SKM-1 treated with dmso at 0.1 percent for 144 hours (cell line): ENCODE measurements around the gene TTYH1.
"Not testable (repeated sequence)": the region's sequence is repeated elsewhere in the genome, so short reads cannot be mapped to it uniquely, and the experiment has no call there.

Experiments used
- DNase-seq: peaks from one replicate; lab custom pipeline; 2025; ENCODE audit not compliant: unreplicated experiment; lab: John Stamatoyannopoulos, UW

The TTYH1 gene

DNA sequence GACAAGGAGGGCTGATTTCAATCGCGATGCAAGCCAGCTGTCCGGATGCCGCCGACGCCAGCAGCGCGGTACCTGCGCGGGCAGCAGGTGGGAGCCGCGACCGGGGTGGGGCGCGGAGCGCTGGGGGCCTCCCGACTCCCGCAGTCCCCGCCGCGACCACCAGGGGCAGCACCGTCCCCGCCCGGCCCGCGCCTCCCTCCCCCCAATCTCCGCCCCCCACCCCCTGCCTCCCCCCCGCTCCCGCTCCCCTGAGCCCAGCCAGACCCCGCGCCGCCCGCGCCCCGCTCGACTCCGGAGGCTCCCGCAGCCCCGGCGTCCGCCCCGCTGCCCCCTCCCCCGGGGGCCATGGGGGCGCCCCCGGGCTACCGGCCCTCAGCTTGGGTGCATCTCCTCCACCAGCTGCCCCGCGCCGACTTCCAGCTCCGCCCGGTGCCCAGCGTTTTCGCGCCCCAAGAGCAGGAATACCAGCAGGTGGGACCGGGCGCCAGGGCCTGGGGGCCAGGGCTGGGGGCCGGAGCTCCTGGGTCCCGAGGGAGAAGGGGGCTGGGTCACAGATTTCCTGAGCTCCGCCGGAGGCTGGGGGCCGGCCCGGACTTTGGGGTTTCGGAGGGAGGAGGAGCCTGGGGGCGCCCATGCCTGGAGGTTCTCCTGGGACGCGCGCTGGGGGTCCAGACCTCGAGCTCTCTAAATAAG is at the start of gene TTYH1:
TSS of gene TTYH1 (plus strand) at position 257 of the 693 bp plus-strand sequence. CDS start at position 346, 89 bp downstream.
- no peak for DNase-seq

DNA sequence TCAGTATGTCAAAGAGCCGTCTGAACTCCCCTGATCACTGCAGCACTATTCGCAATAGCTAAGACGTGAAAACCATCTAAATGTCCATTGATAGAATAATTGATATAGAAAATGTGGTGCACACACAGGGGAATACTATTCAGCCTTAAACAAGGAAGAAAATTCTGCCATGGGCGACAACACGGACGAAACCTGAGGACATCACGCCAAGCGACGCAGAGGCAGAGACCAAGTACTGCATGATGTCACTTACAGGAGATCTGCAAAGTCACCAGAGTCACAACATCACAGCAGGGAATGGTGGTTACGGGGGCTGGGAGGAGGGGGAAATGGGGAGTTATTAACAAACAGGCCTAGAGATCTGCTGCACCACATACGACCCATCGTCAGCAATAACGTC is 49.5 kb upstream of the TTYH1 start:
- not testable (repeated sequence) for DNase-seq

DNA sequence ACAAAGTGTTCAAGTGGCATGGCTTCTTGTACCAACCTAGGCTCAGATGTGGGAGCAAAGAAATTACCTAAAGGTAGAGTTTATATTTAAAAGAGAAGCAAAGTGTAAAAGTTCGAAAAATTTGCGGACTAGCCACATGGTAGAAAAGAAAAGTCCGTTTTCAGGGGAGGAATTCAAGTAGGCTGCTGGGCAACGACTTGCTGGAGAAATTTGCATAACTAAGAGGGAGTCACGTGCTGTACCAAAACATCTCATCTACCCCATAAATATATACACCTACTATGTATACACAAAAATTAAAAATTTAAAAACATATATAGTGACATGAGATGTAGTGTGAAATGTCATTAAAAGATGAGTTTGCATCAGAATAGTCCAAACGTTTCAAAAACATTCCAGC is 48.5 kb upstream of the TTYH1 start:
- no peak for DNase-seq

DNA sequence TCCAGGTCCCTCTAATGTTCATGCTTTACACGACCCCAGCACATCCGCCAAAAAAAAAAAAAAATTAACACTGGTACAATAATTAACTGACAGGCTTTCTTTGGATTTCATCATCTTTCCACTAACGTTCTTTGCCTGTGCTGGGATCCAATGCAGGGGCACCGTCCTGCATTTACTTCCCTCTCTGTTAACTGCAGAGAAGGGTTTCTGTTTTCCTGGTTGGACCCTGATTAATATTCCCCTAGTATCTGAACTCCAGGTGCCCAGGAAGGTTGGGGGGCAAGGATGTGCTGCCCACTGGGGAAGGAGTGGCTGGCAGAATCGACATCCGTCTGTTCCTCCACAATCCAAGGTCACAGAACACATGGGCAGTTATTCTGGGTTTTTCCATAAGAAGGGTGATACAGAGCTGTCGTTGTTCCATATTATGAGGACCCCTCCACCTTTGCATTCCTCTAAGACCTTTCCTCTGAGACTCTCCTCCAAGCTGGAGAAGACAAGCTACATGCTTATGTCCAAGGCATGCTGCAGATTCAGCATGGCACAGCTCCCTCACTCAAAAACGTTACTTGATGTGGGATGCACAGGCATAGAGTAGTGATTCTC is 46.1 kb upstream of the TTYH1 start:
- DNase-seq = no peak

DNA sequence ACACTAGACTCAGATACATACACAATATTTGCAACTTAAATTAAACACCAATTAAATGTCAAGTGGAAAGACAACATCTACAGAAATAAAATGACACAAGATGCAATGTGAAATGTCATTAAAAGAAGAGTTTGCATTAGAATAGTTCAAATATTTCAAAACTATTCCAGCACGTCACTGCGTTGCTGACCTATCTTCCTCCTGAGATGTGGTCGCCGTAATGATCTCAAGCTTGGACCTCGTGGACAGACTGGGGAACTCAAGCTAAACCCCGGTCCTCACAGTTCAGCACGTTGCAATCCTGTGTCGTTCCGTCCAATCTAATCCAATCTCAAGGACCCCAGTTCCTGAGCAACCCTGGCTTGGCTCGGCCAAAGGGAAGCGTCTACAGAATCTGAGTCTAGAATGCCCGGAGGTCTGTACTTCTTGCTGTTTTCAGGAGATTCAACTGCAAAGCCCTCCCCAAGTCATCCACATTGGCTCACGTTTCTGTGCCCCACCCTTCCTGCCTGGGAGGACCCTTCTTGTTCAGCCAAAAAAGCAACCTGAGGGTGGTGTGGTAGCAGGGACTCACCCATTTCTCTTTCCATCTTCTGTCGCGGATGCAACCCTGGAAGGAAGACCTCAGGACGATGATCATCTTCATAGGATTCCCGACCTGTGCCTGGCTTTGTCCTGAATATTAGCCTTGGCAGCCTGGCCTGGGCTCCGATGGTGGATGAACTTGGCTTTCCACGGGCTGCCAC is 45.4 kb upstream of the TTYH1 start:
- DNase-seq = not testable (repeated sequence)

DNA sequence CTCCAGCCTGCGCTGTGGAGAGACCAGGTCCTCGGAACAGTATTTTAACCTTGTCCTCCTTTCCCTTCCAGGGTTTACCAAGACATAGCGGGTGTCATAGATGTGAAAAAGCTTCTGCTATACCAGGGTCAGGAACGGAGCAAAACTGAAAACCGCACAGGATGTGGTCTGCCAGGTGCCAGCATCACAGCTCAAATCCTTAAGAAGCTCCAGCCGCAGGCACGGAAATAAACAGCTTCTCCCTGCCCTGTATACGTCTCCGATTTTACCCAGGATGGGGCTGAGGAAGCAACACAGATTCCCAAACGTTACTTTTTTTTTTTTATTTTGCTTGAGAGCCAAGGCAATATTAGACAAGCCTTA is 44.8 kb upstream of the TTYH1 start:
- DNase-seq = peak; percentile 29

DNA sequence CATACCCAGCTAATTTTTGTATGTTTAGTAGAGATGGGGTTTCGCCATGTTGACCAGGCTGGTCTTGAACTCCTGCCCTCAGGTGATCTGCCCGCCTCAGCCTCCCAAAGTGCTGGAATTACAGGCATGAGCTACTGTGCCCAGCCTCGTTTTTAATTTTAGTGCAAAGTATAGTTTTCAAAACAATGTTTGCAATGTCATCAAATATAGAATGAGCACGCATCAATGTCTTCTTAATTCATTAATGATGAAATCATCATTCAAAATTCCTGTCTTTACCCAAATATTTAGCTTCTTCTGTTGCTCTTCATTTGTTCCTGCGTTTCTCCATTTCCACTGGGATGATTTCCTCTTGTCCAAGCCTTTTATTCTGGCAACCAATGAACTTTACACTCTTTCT is 43.8 kb upstream of the TTYH1 start:
- DNase-seq = not testable (repeated sequence)

DNA sequence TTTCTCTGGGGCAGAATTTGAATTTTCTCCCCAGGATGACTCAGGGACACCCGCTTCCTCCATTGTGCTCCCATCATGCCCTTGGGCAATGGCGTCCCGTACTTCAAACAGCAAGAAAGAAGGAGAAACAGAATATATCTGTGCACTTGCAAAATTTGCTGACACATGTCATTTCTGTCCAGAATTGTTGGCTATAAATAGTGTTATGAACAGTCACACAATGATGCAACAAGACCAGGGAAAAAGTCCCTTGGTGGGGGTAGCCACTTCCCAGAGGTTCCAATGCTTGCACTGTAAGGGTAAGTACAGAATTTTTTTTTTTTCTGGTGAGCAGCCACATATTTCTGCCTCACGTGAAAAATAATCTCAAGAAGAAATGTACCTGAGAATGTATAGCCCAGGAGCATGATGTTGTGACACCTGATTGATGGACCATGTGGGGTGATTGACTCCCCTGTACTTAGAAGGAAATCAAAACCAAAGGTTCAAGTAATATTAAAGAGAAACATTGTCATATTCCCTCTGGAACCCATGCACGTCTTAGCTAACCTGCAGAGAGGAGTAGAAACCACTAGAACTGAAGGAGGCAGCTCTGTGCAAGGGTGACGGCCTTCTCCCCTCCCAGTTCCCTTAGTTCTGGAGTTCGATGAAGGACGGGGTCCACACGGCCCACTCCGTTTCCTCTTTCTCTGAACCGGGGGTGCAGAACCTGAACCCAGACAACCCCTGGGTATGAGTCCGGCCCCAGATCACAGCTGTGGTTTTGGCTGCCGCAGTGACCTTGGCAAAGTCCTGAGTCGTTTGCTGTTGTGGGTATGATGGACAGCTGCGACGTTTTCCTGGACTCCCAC is 41.3 kb upstream of the TTYH1 start:
- DNase-seq = peak; percentile 29

DNA sequence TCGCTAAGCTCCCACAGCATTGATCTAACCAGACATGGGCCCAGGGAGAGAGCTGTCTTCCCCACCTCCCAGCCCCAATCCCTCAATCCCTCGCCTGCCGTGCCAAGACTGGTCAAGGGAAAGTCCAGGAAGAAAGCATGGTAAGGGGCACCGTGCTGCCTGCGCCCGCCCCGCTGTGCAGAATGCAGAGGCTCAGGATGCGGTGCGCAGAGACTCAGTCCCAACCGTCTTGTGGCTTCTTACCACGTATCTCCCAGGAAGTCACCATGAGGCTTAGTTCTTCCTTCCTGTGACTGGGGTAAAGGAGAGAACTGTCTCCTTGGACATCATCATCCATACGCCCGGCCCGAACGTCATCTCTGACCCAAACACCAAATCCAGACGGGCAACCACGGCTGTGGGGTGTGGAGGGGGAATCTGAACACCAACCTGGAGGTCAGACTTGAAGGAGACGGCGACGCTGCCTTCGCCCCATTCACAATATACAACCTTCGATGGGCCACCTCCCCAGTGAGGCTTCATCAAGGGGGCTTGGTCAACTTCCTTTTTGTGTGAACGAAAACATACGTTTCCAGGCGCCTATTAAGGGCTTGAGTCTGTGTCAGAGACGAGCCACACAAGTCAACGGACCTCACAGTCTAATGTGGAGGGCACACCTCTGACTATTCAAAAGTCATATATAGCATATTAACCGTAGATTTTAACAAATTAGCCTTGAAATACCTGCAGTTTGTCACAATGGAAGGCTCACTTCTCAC is 39.9 kb upstream of the TTYH1 start:
- not testable (repeated sequence) for DNase-seq

DNA sequence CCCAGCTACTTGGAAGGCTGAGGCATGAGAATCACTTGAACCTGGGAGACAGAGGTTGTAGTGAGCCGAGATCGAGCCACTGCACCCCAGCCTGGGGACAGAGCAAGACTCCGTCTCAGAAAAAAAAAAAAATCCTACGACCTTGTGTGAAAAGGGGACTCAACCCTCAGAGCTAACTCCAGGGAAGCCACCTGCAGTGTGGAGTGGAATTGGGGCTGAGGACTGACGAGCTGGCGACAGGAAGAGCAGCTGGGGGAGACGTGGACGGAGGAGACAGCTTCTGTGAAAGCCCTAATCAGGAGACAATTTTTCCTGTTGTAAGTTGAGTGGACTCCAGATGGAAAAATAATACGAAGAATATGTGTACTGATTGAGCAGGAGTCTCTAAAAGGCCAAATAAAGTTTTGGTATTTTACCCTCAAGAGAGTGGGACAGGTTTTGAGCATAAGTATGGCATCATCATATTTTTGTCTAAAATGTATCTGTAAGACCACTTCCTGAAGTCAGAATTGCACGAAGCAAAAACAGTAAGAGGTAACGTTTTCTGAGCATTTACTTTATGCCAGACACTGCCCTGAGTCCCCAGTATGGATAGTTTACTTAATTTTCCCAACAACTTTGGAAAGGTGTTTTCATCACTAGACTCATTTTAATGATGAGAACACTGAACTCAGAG is 38.5 kb upstream of the TTYH1 start:
- DNase-seq = no peak

DNA sequence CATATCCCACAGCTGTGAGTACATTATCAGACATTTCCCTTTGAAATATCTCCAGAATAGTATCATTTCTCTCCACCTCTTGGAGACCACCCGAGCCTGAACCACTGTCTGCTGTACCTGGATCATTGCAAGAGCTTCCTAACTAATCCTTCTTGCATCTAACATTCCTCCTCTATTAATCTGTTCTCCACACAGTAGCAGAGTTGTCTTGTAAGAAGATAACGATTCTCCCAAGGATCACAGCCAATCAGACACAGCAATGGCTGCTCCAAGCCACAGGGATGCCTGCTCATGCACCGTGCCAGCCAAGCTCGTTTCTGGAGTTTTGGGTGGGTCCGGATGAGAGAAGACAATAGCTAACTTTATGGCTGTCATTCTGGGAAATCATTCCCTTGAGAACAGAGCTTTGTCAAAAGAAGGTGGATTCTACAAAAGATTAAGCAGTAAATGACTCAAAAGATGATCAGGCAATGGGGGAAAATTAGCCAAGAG is 36.0 kb upstream of the TTYH1 start:
- no peak for DNase-seq

DNA sequence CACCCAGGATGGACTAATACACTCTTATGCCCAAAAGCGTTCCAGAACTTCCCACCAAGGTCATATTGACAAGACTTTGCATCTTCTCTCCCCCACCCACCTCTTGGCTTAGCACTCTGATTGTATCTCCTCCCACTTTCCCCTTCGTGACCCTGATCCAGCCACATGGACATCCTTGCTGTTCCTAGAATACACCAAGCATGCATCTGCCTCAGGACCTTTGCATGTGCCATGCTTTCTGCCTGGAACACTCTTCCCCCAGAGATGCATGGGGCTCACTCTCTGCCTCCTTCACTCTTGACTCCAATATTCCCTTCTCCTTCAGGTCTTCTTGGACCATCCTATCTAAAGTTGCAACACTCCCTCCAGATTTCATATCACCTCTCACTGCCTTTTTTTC is 34.4 kb upstream of the TTYH1 start:
- no peak for DNase-seq

DNA sequence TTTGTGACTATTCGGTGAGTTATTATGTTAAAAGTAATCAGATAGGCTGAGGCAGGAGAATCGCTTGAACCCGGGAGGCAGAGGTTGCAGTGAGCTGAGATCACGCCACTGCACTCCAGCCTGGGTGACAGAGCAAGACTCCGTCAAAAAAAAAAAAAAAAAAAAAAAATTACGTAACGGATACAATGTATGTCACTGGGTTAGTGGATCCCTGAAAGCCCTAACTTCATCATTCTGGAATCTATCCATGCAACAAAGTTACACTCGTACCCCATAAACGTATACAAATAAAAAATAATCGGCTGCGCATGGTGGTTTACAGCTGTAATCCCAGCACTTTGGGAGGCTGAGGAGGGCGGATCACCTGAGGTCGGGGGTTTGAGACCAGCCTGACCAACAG is 33.2 kb upstream of the TTYH1 start:
- DNase-seq = not testable (repeated sequence)

DNA sequence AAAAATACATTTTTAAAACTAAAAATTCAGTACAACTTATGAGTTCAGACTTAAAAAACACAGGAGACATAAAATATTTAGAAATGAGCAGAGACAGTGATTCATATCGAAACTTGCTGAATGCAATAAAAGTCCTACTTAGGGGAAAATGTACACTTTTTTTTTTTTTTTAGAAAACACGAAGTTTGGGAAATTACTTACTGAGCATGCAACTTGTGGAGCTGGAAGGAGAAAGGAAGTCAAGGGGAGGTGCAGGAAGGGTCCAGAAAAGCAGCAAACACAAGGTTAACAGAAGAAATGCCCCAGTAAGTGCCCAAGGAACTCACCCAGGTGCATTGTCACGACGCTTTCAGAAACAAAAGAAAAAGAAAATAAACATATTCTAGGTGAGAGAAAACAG is 31.9 kb upstream of the TTYH1 start:
- no peak for DNase-seq

DNA sequence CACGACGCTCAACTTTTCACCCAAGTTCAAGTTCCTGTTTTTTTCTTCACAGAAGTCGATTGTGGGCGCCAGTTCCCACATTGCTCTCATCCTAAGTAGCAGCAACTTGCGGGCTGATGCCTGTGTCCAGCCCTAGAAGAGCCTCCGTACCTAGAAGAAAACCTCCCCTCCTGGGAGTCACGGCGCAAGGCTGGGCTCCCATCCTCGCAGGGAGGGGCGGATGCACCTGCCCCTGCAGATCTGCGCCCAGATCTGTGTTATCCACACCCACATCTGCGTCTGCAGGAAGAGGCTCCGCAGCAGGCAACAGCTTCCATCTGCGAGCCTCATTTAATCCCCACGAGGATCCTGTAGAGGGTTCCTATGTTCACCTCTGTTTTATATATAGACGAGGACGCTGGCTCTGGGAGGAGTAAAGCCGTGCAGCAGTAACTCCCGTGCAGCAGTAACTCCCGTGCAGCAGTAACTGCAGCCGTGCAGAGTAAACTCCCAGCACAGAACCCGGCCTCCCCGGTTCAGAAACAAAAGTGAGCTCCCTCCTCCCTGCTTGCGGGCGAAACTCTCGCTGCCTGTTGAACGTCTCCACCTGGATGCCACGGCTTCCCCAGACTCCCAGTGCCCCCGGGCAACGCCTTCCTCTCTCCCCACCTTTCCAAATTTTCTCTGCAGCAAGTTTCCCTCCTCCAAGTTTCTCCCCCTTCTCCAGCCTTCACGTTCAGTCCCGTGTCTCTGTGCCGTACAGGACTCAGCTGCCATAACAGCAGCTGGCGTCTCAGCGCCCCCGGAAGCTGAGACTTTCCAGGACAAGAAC is 27.1 kb upstream of the TTYH1 start:
- DNase-seq = peak; percentile 32

DNA sequence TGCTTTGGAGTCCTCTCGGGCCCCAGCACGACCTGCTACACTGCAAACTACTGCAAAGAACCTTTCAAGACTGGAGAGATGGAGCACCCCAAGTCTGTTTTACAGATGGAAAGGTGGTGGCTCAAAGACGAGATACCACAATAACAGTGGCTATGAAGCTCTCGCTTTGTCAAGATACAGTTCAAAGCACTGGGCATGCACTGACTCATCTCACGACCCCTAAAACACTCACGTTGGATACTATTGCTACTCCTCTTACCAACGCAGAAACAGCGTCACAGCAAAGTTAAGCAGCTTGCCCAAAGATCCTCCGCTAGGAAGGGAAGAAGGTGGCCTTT is 26.5 kb upstream of the TTYH1 start:
- DNase-seq = no peak

DNA sequence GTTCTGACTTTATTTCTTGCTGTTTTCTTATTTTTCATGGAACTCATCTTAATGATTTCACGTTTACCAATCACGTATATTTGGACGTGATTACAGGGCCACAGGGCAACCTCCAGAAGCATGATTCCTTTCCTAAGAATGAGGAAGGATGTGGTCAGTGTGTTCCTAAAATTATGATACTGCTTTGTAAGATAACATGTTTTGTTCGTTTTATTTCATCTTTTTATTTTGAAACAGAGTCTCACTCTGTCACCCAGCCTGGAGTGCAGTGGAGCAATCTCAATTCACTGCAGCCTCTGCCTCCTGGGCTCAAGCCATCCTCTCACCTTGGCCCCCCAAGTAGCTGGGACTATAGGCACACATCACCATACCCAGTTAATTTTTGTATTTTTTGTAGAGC is 25.7 kb upstream of the TTYH1 start:
- DNase-seq = peak; percentile 28

DNA sequence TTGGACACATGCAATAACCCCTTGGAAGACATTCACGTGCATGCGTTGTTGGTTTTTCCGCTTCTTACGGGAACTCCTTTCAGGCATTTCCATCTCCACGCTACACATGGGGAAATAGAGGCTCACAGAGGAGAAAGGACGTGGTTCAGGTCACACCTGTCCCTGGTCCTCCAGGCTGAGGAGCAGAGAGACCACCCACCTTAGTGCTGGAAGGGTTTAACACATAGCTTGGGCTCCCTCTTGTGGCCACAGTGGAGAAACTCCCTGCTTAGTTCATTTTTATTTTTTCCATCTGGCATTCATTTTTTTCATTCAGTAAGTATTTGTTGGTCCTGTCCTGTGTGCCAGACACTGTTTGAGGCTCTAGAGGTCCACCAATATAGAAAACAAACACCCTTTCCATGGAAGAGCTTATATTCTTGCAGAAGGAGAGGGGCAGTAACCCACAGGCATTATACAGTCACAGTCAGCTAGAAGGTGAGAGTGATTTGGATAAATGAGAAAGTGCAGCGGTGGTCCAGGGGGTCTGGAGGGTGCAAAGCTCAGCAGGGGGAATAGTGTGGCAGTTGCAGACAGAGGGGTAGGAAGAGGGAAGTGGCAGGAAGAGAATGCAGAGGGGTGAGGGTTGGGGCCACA is 24.2 kb upstream of the TTYH1 start:
- DNase-seq = no peak

DNA sequence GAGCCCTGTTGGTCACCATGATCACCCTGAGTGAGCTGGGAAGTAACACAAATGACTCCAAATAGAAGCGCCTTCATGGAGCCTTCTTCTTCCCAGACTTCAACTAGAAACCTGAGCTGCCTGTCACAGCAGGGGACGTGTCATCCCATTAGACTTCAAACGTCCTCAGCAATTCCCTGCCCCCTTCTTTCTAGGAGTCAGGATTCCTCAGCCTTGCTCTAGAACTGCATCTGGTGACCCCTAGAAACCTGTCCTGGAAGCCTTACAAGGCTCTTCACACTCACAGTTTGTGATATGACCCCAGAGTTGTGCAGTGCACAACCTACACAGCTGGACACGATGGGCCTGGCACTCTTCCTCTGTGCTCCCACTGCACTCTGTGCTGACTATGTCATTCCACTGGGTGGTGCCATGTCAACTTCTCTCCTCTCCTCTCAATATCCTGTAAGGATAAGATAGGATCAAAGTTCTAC is 23.6 kb upstream of the TTYH1 start:
- DNase-seq = no peak
